T-helper 1 cell treated with Interleukin-12 subunit alpha and Interleukin-12 subunit beta and Interleukin-4 antibody, amounts not matched to agents 30 ng/mL and 1 ng/mL, for 36 hours (primary cell): Measurements from ENCODE around the gene ENPP7. TPM values are rescaled to one million over a fixed set of nuclear protein-coding genes. Genes with fewer than 3 reads are reported as not detected.

Experiments used
- intact Hi-C: fragments of 100-400 bp; cut with micrococcal nuclease; formaldehyde crosslinking; loops from one replicate; pipeline ENCODE4 v1.15.1; 2024
- total RNA-seq: library from RNA; stranded (reverse); gene quantifications from 2 replicates; pipeline ENCODE4 v1.2.3, GENCODE V29; 2022

Gene ENPP7
- total RNA-seq, 1 donor from 2014 or later: not detected

- intact Hi-C loops: loop anchor here (1.0 kb wide), 1 partner anchor 30 kb away; no protein-coding TSS in a partner anchor
Measured at GRCh38 chr17:79776376-79777119, 45.8 kb downstream of the ENPP7 start.

GRCh38 chr17:79777120-79777893 lies 46.6 kb downstream of the ENPP7 start:
- intact Hi-C loops: loop anchor here (1.0 kb wide), 1 partner anchor 31 kb away; no protein-coding TSS in a partner anchor

- intact Hi-C loops: loop anchor here (1.0 to 2.0 kb wide), 2 partner anchors 19 to 32 kb away; partner anchors contain the start of gene CBX8
Measured at GRCh38 chr17:79777894-79778503, 47.3 kb downstream of the ENPP7 start, which contains the start of gene CBX2. TSS of gene CBX2 (plus strand) at chr17:79778148. CDS start at chr17:79778236, 88 bp downstream.

- intact Hi-C loops: loop anchor here (2.0 kb wide), 1 partner anchor 18 kb away; the partner anchor contains the start of gene CBX8
Measured at GRCh38 chr17:79778504-79779083, 47.9 kb downstream of the ENPP7 start.

GRCh38 chr17:79779084-79779529 lies 48.4 kb downstream of the ENPP7 start:
- intact Hi-C loops: loop anchor here (2.0 kb wide), 1 partner anchor 18 kb away; the partner anchor contains the start of gene CBX8

GRCh38 chr17:79779661-79780365 lies 49.1 kb downstream of the ENPP7 start:
- intact Hi-C loops: loop anchor here (2.0 kb wide), 1 partner anchor 17 kb away; the partner anchor contains the start of gene CBX8

- intact Hi-C loops: no loop called here
Measured at GRCh38 chr17:79781012-79781650, 50.4 kb downstream of the ENPP7 start.

GRCh38 chr17:79781736-79782575 lies 51.2 kb downstream of the ENPP7 start:
- intact Hi-C loops: no loop called here

- intact Hi-C loops: no loop called here
Measured at GRCh38 chr17:79783891-79784290, 53.1 kb downstream of the ENPP7 start.

GRCh38 chr17:79784353-79785016 lies 53.7 kb downstream of the ENPP7 start:
- intact Hi-C loops: no loop called here

- intact Hi-C loops: no loop called here
Measured at GRCh38 chr17:79785017-79785899, 54.5 kb downstream of the ENPP7 start.

- intact Hi-C loops: no loop called here
Measured at GRCh38 chr17:79785900-79786810, 55.4 kb downstream of the ENPP7 start.

GRCh38 chr17:79786930-79787643 lies 56.3 kb downstream of the ENPP7 start:
- intact Hi-C loops: no loop called here

GRCh38 chr17:79788455-79788854 lies 57.7 kb downstream of the ENPP7 start:
- intact Hi-C loops: no loop called here

GRCh38 chr17:79788989-79789942 lies 58.5 kb downstream of the ENPP7 start:
- intact Hi-C loops: no loop called here
